ENCODE results near the gene PRSS57. TPM values are rescaled to one million over a fixed set of nuclear protein-coding genes. Genes with fewer than 3 reads are reported as not detected.

Gene PRSS57
- total RNA-seq, 1 donor from 2014 or later, result not detected

DNA sequence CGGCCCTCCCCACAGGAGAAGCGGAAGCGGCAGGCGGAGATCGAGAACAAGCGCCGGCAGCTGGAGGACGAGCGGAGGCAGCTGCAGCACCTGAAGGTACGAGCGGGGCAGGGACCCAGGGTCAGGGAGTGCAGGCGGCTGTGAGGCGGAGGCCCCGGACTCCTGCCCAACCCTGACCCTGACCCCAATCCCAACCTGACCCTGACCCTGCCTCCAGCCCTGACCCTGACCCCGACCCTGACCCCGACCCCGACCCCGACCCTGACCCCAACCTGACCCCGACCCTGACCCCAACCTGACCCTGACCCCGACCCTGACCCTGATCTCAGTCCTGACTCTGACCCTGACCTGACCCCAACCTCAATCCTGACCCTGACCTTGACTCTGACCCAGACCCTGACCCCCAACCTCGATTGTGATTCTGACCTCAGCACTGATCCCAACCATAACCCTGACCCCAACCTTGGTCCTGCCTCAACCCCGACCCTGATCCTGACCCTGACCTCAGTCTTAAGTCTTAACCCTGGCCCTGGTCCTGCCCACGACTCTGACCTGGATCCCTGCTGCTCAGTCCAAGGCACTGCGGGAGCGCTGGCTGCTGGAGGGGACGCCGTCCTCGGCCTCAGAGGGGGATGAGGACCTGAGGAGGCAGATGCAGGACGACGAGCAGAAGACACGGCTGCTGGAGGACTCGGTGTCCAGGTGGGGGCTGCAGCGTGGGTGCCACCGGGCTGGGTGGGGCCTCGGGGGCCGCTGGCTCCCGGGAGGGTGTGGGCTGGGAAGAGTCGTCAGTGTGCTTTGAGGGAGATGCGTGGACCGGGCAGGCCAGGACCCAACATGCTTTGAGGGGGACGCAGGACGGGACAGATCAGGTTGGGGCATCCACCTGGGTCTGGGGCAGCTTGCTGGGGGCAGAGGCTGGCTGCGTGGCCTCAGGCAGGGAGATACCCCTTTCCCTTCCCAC lies 32.0 kb upstream of the PRSS57 start:
- no peak for ATAC-seq (ENCODE audit: low read depth)
- Mint-ChIP-seq H3K27ac (no peak overlapping the region), H3K4me3 (no peak overlapping the region), H3K9me3 (no peaks in the 10 kb centered on the region), H3K4me1 (peaks cover 7% of the 10 kb centered on the region), H3K27me3 (peaks cover 7% of the 10 kb centered on the region), H3K36me3 (ENCODE audit: low read depth) (no peaks in the 10 kb centered on the region)
- TF ChIP-seq, protein P1, sequence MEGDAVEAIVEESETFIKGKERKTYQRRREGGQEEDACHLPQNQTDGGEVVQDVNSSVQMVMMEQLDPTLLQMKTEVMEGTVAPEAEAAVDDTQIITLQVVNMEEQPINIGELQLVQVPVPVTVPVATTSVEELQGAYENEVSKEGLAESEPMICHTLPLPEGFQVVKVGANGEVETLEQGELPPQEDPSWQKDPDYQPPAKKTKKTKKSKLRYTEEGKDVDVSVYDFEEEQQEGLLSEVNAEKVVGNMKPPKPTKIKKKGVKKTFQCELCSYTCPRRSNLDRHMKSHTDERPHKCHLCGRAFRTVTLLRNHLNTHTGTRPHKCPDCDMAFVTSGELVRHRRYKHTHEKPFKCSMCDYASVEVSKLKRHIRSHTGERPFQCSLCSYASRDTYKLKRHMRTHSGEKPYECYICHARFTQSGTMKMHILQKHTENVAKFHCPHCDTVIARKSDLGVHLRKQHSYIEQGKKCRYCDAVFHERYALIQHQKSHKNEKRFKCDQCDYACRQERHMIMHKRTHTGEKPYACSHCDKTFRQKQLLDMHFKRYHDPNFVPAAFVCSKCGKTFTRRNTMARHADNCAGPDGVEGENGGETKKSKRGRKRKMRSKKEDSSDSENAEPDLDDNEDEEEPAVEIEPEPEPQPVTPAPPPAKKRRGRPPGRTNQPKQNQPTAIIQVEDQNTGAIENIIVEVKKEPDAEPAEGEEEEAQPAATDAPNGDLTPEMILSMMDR (IDR thresholded peaks at IDR 0.05), result no peak
- no peak for DNase-seq
- intact Hi-C loops (cut with micrococcal nuclease), result no loop called here
- CTCF ChIA-PET, result interaction anchor here (1.8 kb wide), 1 partner anchor 143 kb away, joined by 6 read pairs; no protein-coding TSS in a partner anchor
- POLR2A ChIA-PET, result no interaction called here

DNA sequence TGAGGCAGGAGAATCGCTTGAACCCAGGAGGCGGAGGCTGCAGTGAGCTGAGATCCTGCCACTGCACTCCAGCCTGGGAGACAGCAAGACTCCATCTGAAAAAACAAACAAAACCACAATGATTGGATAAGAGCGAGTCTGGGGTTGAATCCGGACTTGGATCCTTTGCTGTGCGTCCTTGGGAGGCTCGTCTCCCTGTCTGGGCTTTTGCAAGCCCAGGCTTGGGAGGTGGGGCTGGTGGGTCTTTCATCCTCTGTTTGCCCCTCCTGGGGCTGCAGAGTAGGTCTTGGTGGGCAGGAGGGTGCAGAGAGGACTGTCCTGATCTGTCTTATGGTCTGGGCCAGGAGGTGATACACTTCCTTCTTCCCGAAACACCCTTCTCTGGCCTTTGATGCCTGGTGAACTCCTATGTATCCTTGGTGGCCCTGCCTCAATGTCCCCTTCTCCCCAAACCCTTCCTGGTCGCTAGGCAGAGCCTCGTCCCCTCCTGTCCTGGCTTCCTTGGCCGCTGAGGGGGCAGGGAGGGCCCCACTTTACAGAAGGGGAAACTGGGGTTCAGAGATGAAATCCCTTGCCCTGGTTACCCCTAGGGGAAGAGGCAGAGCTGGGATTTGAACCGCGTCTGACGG lies 30.3 kb upstream of the PRSS57 start:
- CTCF ChIA-PET, result no interaction called here
- H3K27ac Mint-ChIP-seq, result no peak overlapping the region
- no peak for DNase-seq
- POLR2A ChIA-PET, result no interaction called here
- H3K36me3 Mint-ChIP-seq (ENCODE audit: low read depth), result no peaks in the 10 kb centered on the region
- intact Hi-C loops (cut with micrococcal nuclease), result no loop called here
- TF ChIP-seq, protein P1 (IDR thresholded peaks at IDR 0.05), result no peak
- ATAC-seq (ENCODE audit: low read depth), result no peak
- no peak overlapping the region for H3K4me3 Mint-ChIP-seq
- peaks cover 10% of the 10 kb centered on the region for H3K4me1 Mint-ChIP-seq
- no peaks in the 10 kb centered on the region for H3K9me3 Mint-ChIP-seq
- peaks cover 9% of the 10 kb centered on the region for H3K27me3 Mint-ChIP-seq

DNA sequence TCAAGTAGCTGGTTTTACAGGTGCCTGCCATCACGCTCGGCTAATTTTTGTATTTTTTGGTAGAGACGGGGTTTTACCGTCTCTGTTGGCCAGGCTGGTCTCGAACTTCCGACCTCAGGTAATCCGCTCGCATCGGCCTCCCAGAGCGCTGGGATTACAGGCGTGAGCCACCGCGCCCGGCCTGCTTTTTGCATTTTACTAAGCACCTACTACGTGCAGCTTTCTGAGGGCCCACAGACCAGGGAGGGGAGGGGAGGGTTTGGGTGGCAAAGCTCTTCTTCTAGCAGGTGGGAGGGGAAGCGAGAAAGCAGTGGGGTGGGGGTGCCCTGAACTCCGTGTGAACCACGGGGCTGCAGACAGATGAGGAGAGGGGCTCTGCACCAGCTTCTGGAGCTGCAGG lies 28.5 kb upstream of the PRSS57 start:
- ChIA-PET POLR2A (interaction anchor here (0.6 kb wide), 1 partner anchor 1464 kb away, joined by 3 read pairs; no protein-coding TSS in a partner anchor), CTCF (no interaction called here)
- DNase-seq (no peak), ATAC-seq (ENCODE audit: low read depth) (no peak)
- Mint-ChIP-seq H3K27ac (no peak overlapping the region), H3K4me1 (peaks cover 10% of the 10 kb centered on the region), H3K27me3 (peaks cover 10% of the 10 kb centered on the region), H3K36me3 (ENCODE audit: low read depth) (no peaks in the 10 kb centered on the region), H3K4me3 (no peak overlapping the region), H3K9me3 (no peaks in the 10 kb centered on the region)
- TF ChIP-seq, protein P1 (IDR thresholded peaks at IDR 0.05), result no peak
- intact Hi-C loops (cut with micrococcal nuclease), result no loop called here

DNA sequence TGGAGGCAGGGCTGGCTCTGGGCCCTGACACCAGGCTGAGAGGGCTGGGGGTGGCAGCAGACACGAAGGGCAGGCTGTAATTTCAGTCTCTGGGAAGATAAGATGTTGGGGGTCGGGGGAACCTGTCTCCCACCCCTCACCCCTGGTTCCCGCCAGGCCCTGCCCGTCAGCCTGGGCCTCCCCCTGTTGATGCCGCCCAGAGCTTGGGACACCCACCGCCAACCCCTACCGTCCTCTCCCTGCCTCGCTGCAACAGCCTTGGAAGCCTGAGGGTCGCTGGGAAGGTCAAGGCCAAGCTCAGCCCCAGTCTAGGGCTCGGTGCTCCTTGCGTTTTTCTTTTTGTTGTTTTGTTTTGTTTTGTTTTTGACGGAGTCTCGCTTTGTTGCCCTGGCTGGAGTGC lies 28.0 kb upstream of the PRSS57 start:
- no peak for ATAC-seq (ENCODE audit: low read depth)
- ChIA-PET CTCF (no interaction called here), POLR2A (interaction anchor here (0.6 kb wide), 1 partner anchor 1465 kb away, joined by 3 read pairs; no protein-coding TSS in a partner anchor)
- intact Hi-C loops (cut with micrococcal nuclease), result no loop called here
- Mint-ChIP-seq H3K9me3 (no peaks in the 10 kb centered on the region), H3K36me3 (ENCODE audit: low read depth) (no peaks in the 10 kb centered on the region), H3K4me1 (peaks cover 10% of the 10 kb centered on the region), H3K4me3 (no peak overlapping the region), H3K27ac (no peak overlapping the region), H3K27me3 (peaks cover 13% of the 10 kb centered on the region)
- TF ChIP-seq, protein P1 (IDR thresholded peaks at IDR 0.05), result no peak
- DNase-seq, result no peak

DNA sequence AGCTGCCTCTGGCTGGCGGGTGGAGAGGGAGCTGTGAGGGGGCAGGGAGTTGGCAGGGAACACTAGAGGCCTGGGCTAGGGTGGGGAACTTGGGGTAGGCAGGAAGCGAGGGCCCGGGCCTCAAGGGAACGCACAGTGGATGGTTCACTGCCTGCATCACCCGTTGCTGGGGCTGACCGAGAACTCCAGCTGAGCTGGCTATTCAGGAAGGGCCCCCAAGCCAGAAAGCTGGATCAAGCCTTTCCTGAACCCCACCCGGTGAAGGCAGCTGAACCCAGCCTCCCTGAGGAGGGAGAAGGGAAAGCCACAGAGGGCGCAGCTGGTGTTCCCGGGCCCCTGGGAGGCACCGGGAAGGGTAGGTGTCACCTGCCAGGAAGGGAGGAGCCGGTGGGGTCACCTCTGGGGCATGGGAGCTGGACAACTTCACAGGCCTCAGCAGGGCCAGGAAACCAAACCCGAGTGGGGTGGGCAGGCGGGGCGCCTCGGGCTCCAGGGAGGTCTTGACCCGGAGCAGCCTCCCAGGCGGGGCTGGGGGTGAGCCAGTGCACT lies 27.4 kb upstream of the PRSS57 start:
- DNase-seq (no peak), ATAC-seq (ENCODE audit: low read depth) (peak; percentile 72)
- ChIA-PET POLR2A (no interaction called here), CTCF (no interaction called here)
- Mint-ChIP-seq H3K36me3 (ENCODE audit: low read depth) (no peaks in the 10 kb centered on the region), H3K27me3 (peaks cover 16% of the 10 kb centered on the region), H3K4me1 (peaks cover 10% of the 10 kb centered on the region), H3K27ac (no peak overlapping the region), H3K4me3 (peak overlapping the region; percentile 28), H3K9me3 (no peaks in the 10 kb centered on the region)
- intact Hi-C loops (cut with micrococcal nuclease), result no loop called here
- TF ChIP-seq, protein P1 (IDR thresholded peaks at IDR 0.05), result no peak

Measured in activated B cell treated with CpG ODN at 0.5 μM for 24 hours (primary cell).